GM23338 (cell line): Measurements from ENCODE around the gene CDC42BPB. TPM values are rescaled to one million over a fixed set of nuclear protein-coding genes. Genes with fewer than 3 reads are reported as not detected.

ENCODE experiments used
- ATAC-seq: fragments of 200-7000 bp; cut with Tn5 transposase; 3 replicates; pipeline ENCODE4 v1.9.1; 2020
- DNase-seq: peaks from one replicate; pipeline ENCODE4 v3.0.0-alpha.2; 2015; ENCODE audit warnings: low spot score
- H2AFZ ChIP-seq: fragments of 200-600 bp; sonication (generic); 2 replicates; pipeline ENCODE4 v1.8.0; 2016; ENCODE audit warnings: antibody characterized with exemption, mild to moderate bottlenecking, moderate library complexity
- H3F3A ChIP-seq: fragments of 200-600 bp; sonication (generic); replicated peaks from 2 replicates; pipeline ENCODE4 v1.8.0; 2017; ENCODE audit warnings: antibody characterized with exemption, mixed run types, low read depth
- H3K27ac ChIP-seq: fragments of 200-600 bp; sonication (generic); 2 replicates; pipeline ENCODE4 v1.6.1; 2016; ENCODE audit warnings: low read depth
- H3K27me3 ChIP-seq: fragments of 200-600 bp; sonication (generic); 2 replicates; pipeline ENCODE4 v1.8.0; 2016; ENCODE audit warnings: mild to moderate bottlenecking, mixed run types, moderate library complexity; ENCODE audit not compliant: insufficient read depth
- H3K36me3 ChIP-seq: fragments of 200-600 bp; sonication (generic); 2 replicates; pipeline ENCODE4 v1.8.0; 2016; ENCODE audit warnings: mild to moderate bottlenecking; ENCODE audit not compliant: insufficient read depth
- H3K4me1 ChIP-seq: fragments of 200-600 bp; sonication (generic); 2 replicates; pipeline ENCODE4 v1.8.0; 2016; ENCODE audit warnings: mild to moderate bottlenecking, moderate library complexity; ENCODE audit not compliant: insufficient read depth
- H3K4me2 ChIP-seq: fragments of 200-600 bp; sonication (generic); 2 replicates; pipeline ENCODE4 v1.7.1; 2017; ENCODE audit warnings: mixed run types
- H3K4me3 ChIP-seq: fragments of 200-600 bp; sonication (generic); 2 replicates; pipeline ENCODE4 v1.6.1; 2016; ENCODE audit warnings: mixed run types
- H3K79me2 ChIP-seq: fragments of 200-600 bp; sonication (generic); replicated peaks from 2 replicates; pipeline ENCODE4 v1.8.0; 2017; ENCODE audit warnings: mild to moderate bottlenecking; ENCODE audit not compliant: insufficient read depth
- H3K9me2 ChIP-seq: fragments of 200-600 bp; sonication (generic); 2 replicates; pipeline ENCODE4 v1.8.0; 2017; ENCODE audit not compliant: insufficient read depth
- H4K20me1 ChIP-seq: fragments of 200-600 bp; sonication (generic); replicated peaks from 2 replicates; pipeline ENCODE4 v1.8.0; 2017; ENCODE audit warnings: mild to moderate bottlenecking; ENCODE audit not compliant: insufficient read depth
- H3K27ac Mint-ChIP-seq: 2 replicates; pipeline ENCODE4 v1.8.0; 2020; ENCODE audit warnings: inconsistent platforms, mild to moderate bottlenecking, moderate library complexity, mixed read lengths
- H3K27me3 Mint-ChIP-seq: 3 replicates; pipeline ENCODE4 v1.8.0; 2022; ENCODE audit warnings: low read depth, mild to moderate bottlenecking, moderate library complexity, mixed read lengths, inconsistent platforms; ENCODE audit not compliant: insufficient read depth, poor library complexity
- H3K36me3 Mint-ChIP-seq: 3 replicates; pipeline ENCODE4 v1.8.0; 2021; ENCODE audit warnings: low read depth, mild to moderate bottlenecking, inconsistent platforms, moderate library complexity, mixed read lengths
- H3K4me1 Mint-ChIP-seq: 3 replicates; pipeline ENCODE4 v1.8.0; 2020; ENCODE audit warnings: mild to moderate bottlenecking, inconsistent platforms, mixed read lengths
- H3K4me3 Mint-ChIP-seq: 3 replicates; pipeline ENCODE4 v1.8.0; 2021; ENCODE audit warnings: moderate library complexity, mild to moderate bottlenecking, inconsistent platforms, mixed read lengths
- H3K9me3 Mint-ChIP-seq: 3 replicates; pipeline ENCODE4 v1.8.0; 2020; ENCODE audit warnings: moderate library complexity, mild to moderate bottlenecking, inconsistent platforms, mixed read lengths
- CREB1 ChIP-seq: fragments of 250-450 bp; sonication (Bioruptor Pico); IDR thresholded peaks from 2 replicates; pipeline ENCODE4 v1.5.0; 2020; ENCODE audit warnings: low read depth, mild to moderate bottlenecking, moderate library complexity
- CTCF ChIP-seq, 2 experiments: fragments of 200-600 bp in 1 of 2; sonication (generic) in 1 of 2; conservative IDR thresholded peaks; 2 replicates each; pipeline versions ENCODE4 v1.5.1 to v1.6.1; 2016 to 2017; ENCODE audit warnings: antibody characterized with exemption in 2 of 2, low read depth in 2 of 2, mild to moderate bottlenecking in 2 of 2, moderate library complexity in 1 of 2
- ETS1 ChIP-seq: IDR thresholded peaks from 2 replicates; pipeline ENCODE4 v1.6.1; 2016; ENCODE audit warnings: antibody characterized with exemption
- EZH2phosphoT487 ChIP-seq: fragments of 200-600 bp; sonication (generic); IDR thresholded peaks from one replicate; pipeline ENCODE4 v1.8.1; 2018; ENCODE audit warnings: antibody characterized with exemption; ENCODE audit not compliant: unreplicated experiment
- STAT1 ChIP-seq: IDR thresholded peaks from one replicate; pipeline ENCODE4 v1.6.1; 2016; ENCODE audit warnings: antibody characterized with exemption; ENCODE audit not compliant: unreplicated experiment
- ZNF114 ChIP-seq: fragments of 250-450 bp; sonication (Bioruptor Pico); IDR thresholded peaks from 2 replicates; pipeline ENCODE4 v1.5.0; 2020; ENCODE audit warnings: mild to moderate bottlenecking, moderate library complexity
- ZNF331 ChIP-seq: fragments of 250-450 bp; sonication (Bioruptor Pico); IDR thresholded peaks from 2 replicates; pipeline ENCODE4 v1.5.0; 2020; ENCODE audit warnings: low read depth, mild to moderate bottlenecking, moderate library complexity
- polyA plus RNA-seq: library from polyadenylated mRNA; unstranded; fragments of >200 nt; fragmentation: Nextera tagmentation; extraction: Ambion mirVana; gene quantifications from 2 replicates; pipeline ENCODE4 v1.2.1, GENCODE V29; 2016
- total RNA-seq: library from RNA; depleted of rRNA; stranded (reverse); fragments of >200 nt; shearing (Covaris generic); gene quantifications from 2 replicates; pipeline ENCODE4 v1.2.3, GENCODE V29; 2014

Gene CDC42BPB
- total and polyA plus RNA-seq, 2 experiments from 2014 or later = 12.3 to 127 TPM

GRCh38 chr14:103097994-103098957, 40.9 kb upstream of the CDC42BPB start:
- H3K27me3 ChIP-seq = peaks cover 25% of the 10 kb centered on the region
- DNase-seq = no peak
- Mint-ChIP-seq H3K4me1 (peaks cover 12% of the 10 kb centered on the region), H3K4me3 (no peak overlapping the region), H3K27ac (no peak overlapping the region), H3K27me3 (peaks cover 40% of the 10 kb centered on the region), H3K9me3 (no peaks in the 10 kb centered on the region), H3K36me3 (no peaks in the 10 kb centered on the region)
- no peaks in the 10 kb centered on the region for H3K9me2 ChIP-seq
- no peak overlapping the region for H3K4me3 ChIP-seq
- no peak overlapping the region for H2AFZ ChIP-seq
- no peak for ATAC-seq
- H3K27ac ChIP-seq = no peak overlapping the region
- TF ChIP-seq CREB1 (CRISPR knock-in tag) (no peak), STAT1 (no peak), ZNF114 (CRISPR knock-in tag) (no peak), ETS1 (no peak), EZH2phosphoT487 (no peak), CTCF (conservative IDR thresholded peaks at IDR 0.05; ENCODE audit: low read depth in 2 of 2) (no peak), ZNF331 (CRISPR knock-in tag) (no peak)
- H3K36me3 ChIP-seq = no peaks in the 10 kb centered on the region
- peaks cover 9% of the 10 kb centered on the region for H3K4me1 ChIP-seq
- H3F3A ChIP-seq = 0 out of 2 replicates have a peak, but pooled peaks cover 5% of the 10 kb centered on the region
- H4K20me1 ChIP-seq = 0 out of 2 replicates have a peak, but pooled peaks cover 3% of the 10 kb centered on the region
- no peak overlapping the region for H3K4me2 ChIP-seq
- H3K79me2 ChIP-seq = no peaks in the 10 kb centered on the region

- no peaks in the 10 kb centered on the region for H3F3A ChIP-seq
- no peak for ATAC-seq
- H4K20me1 ChIP-seq = no peaks in the 10 kb centered on the region
- no peak for DNase-seq
- no peaks in the 10 kb centered on the region for H3K36me3 ChIP-seq
- Mint-ChIP-seq H3K27ac (no peak overlapping the region), H3K4me3 (no peak overlapping the region), H3K9me3 (no peaks in the 10 kb centered on the region), H3K4me1 (peaks cover 12% of the 10 kb centered on the region), H3K27me3 (peaks cover 34% of the 10 kb centered on the region), H3K36me3 (no peaks in the 10 kb centered on the region)
- peaks cover 16% of the 10 kb centered on the region for H3K27me3 ChIP-seq
- no peaks in the 10 kb centered on the region for H3K79me2 ChIP-seq
- H3K4me2 ChIP-seq = no peak overlapping the region
- H3K9me2 ChIP-seq = no peaks in the 10 kb centered on the region
- no peak overlapping the region for H2AFZ ChIP-seq
- no peak overlapping the region for H3K4me3 ChIP-seq
- no peak overlapping the region for H3K27ac ChIP-seq
- peaks cover 5% of the 10 kb centered on the region; the same call in 1 of the 2 replicates for H3K4me1 ChIP-seq
- TF ChIP-seq CTCF (conservative IDR thresholded peaks at IDR 0.05; ENCODE audit: low read depth in 2 of 2) = no peak
Observed at GRCh38 chr14:103097244-103097993, 40.1 kb upstream of the CDC42BPB start.
